SJSA1 (cell line): Measurements from ENCODE around the gene CYBRD1. TPM values are rescaled to one million over a fixed set of nuclear protein-coding genes. Genes with fewer than 3 reads are reported as not detected.

Experiments
- total RNA-seq: library from RNA; depleted of rRNA; stranded (reverse); fragments of >200 nt; shearing (Covaris generic); gene quantifications from 2 replicates; pipeline ENCODE4 v1.2.3, GENCODE V29; 2014; rRNA removed

The CYBRD1 gene
- total RNA-seq, 1 experiment from 2014 or later, result 66.5 TPM

Other genes with a start within 250 kb of the CYBRD1 start
- gene METTL8, start 88.5 kb upstream of the CYBRD1 start, total RNA-seq, result 19.5 and 60.7 TPM in 2 replicates
- 15.9 and 21.2 TPM in 2 replicates for gene DCAF17, start 88.2 kb upstream of the CYBRD1 start, total RNA-seq
- 140 and 160 TPM in 2 replicates for gene DYNC1I2, start 165.0 kb downstream of the CYBRD1 start, total RNA-seq